ENCODE results near the gene CSTPP1.
"Not testable (repeated sequence)": the region's sequence is repeated elsewhere in the genome, so short reads cannot be mapped to it uniquely, and the experiment has no call there.

The CSTPP1 gene

GRCh38 chr11:47201015-47201414 is 264.5 kb downstream of the CSTPP1 start:
- Histone ChIP-seq H3K9me3 (ENCODE audit: insufficient read depth, low read length) (no peaks in the 10 kb centered on the region), H4K20me1 (ENCODE audit: low read depth, low read length) (no peaks in the 10 kb centered on the region), H3K9me2 (replicated peaks; ENCODE audit: insufficient read depth, low read length) (no peaks in the 10 kb centered on the region), H3K27me3 (ENCODE audit: low read length) (no peaks in the 10 kb centered on the region), H3K27ac (ENCODE audit: low read depth, low read length) (no peak overlapping the region), H3K4me2 (ENCODE audit: low read depth, low read length, poor library complexity, severe bottlenecking) (no peak overlapping the region), H3F3A (ENCODE audit: insufficient read depth) (no peaks in the 10 kb centered on the region), H2AFZ (ENCODE audit: low read depth, low read length, severe bottlenecking) (no peak overlapping the region), H3K36me3 (ENCODE audit: low read length) (no peaks in the 10 kb centered on the region), H3K4me3 (ENCODE audit: insufficient read depth, low read length, poor library complexity, severe bottlenecking) (no peak overlapping the region), H3K9ac (ENCODE audit: low read length) (no peak overlapping the region), H3K79me2 (ENCODE audit: insufficient read depth, low read length) (no peaks in the 10 kb centered on the region)
- TF ChIP-seq, protein P1, sequence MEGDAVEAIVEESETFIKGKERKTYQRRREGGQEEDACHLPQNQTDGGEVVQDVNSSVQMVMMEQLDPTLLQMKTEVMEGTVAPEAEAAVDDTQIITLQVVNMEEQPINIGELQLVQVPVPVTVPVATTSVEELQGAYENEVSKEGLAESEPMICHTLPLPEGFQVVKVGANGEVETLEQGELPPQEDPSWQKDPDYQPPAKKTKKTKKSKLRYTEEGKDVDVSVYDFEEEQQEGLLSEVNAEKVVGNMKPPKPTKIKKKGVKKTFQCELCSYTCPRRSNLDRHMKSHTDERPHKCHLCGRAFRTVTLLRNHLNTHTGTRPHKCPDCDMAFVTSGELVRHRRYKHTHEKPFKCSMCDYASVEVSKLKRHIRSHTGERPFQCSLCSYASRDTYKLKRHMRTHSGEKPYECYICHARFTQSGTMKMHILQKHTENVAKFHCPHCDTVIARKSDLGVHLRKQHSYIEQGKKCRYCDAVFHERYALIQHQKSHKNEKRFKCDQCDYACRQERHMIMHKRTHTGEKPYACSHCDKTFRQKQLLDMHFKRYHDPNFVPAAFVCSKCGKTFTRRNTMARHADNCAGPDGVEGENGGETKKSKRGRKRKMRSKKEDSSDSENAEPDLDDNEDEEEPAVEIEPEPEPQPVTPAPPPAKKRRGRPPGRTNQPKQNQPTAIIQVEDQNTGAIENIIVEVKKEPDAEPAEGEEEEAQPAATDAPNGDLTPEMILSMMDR (IDR thresholded peaks at IDR 0.05; ENCODE audit: insufficient read depth, low read length, poor library complexity, severe bottlenecking), result no peak
- no peak for TF ChIP-seq EZH2phosphoT487 (conservative IDR thresholded peaks at IDR 0.05; ENCODE audit: low read length)

DNA sequence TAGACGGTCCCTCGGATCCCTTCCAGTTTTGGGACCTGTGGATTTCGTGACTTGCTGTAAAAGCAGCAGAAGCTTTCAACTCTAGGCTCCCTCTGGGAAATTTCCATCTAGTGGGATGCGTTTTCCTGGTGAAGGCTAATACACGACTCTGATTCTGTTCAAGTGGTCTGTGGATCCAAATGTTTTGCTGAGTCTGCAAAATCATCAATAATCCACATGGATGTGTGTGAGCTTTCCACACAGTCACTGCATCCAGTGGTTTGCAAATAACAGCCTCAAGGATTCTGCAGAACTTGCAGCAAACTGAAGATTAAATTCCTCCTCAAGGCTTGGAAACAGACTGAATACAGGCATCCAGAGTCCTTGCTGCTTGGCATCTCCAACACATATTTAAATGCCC is 266.0 kb downstream of the CSTPP1 start:
- Histone ChIP-seq H3K4me2 (ENCODE audit: low read depth, low read length, poor library complexity, severe bottlenecking) (no peak overlapping the region), H3F3A (ENCODE audit: insufficient read depth) (no peaks in the 10 kb centered on the region), H3K27me3 (ENCODE audit: low read length) (no peaks in the 10 kb centered on the region)

DNA sequence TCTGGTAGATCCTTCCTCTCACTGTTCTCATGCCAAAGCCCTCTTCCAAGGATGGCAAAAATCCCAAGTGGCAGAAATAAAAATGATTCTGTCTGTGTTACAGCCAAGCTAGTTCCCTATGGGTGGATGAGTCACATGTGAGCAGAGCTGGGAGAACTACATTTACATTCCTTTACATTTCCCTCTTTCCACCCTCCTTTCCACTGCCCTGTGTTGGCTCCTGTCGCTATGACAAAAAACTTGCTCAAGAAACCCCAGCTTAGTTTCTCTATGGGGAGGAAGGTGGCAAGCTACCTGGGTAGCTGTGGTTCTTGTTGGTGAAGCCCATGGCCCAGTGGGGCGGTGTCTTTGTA is 268.1 kb downstream of the CSTPP1 start:
- no peaks in the 10 kb centered on the region for H3K79me2 ChIP-seq (ENCODE audit: insufficient read depth, low read length)
- TF ChIP-seq, protein P1 (IDR thresholded peaks at IDR 0.05; ENCODE audit: insufficient read depth, low read length, poor library complexity, severe bottlenecking), result no peak
- H3K36me3 ChIP-seq (ENCODE audit: low read length), result no peaks in the 10 kb centered on the region
- H3K27ac ChIP-seq (ENCODE audit: low read depth, low read length), result no peak overlapping the region
- no peak overlapping the region for H3K9ac ChIP-seq (ENCODE audit: low read length)
- no peaks in the 10 kb centered on the region for H3F3A ChIP-seq (ENCODE audit: insufficient read depth)
- H3K9me2 ChIP-seq (replicated peaks; ENCODE audit: insufficient read depth, low read length), result no peaks in the 10 kb centered on the region
- no peaks in the 10 kb centered on the region for H4K20me1 ChIP-seq (ENCODE audit: low read depth, low read length)
- H3K9me3 ChIP-seq (ENCODE audit: insufficient read depth, low read length), result no peaks in the 10 kb centered on the region
- no peak overlapping the region for H3K4me3 ChIP-seq (ENCODE audit: insufficient read depth, low read length, poor library complexity, severe bottlenecking)
- no peaks in the 10 kb centered on the region for H3K27me3 ChIP-seq (ENCODE audit: low read length)
- no peak overlapping the region for H3K4me2 ChIP-seq (ENCODE audit: low read depth, low read length, poor library complexity, severe bottlenecking)
- no peak overlapping the region for H2AFZ ChIP-seq (ENCODE audit: low read depth, low read length, severe bottlenecking)

More for the DNA sequence above, 266.0 kb downstream of the CSTPP1 start:
- no peaks in the 10 kb centered on the region for H3K9me2 ChIP-seq (replicated peaks; ENCODE audit: insufficient read depth, low read length)
- no peaks in the 10 kb centered on the region for H3K79me2 ChIP-seq (ENCODE audit: insufficient read depth, low read length)
- H3K9ac ChIP-seq (ENCODE audit: low read length), result no peak overlapping the region
- TF ChIP-seq EZH2phosphoT487 (conservative IDR thresholded peaks at IDR 0.05; ENCODE audit: low read length), result no peak
- TF ChIP-seq, protein P1 (IDR thresholded peaks at IDR 0.05; ENCODE audit: insufficient read depth, low read length, poor library complexity, severe bottlenecking), result no peak
- H3K27ac ChIP-seq (ENCODE audit: low read depth, low read length), result no peak overlapping the region
- no peak overlapping the region for H2AFZ ChIP-seq (ENCODE audit: low read depth, low read length, severe bottlenecking)
- no peaks in the 10 kb centered on the region for H3K36me3 ChIP-seq (ENCODE audit: low read length)
- no peak overlapping the region for H3K4me3 ChIP-seq (ENCODE audit: insufficient read depth, low read length, poor library complexity, severe bottlenecking)
- H4K20me1 ChIP-seq (ENCODE audit: low read depth, low read length), result no peaks in the 10 kb centered on the region
- H3K9me3 ChIP-seq (ENCODE audit: insufficient read depth, low read length), result no peaks in the 10 kb centered on the region

- not testable (repeated sequence) for H3K27ac ChIP-seq (ENCODE audit: low read depth, low read length); H3F3A ChIP-seq (ENCODE audit: insufficient read depth); H4K20me1 ChIP-seq (ENCODE audit: low read depth, low read length); H3K36me3 ChIP-seq (ENCODE audit: low read length); H3K9me3 ChIP-seq (ENCODE audit: insufficient read depth, low read length); H3K9ac ChIP-seq (ENCODE audit: low read length); H3K79me2 ChIP-seq (ENCODE audit: insufficient read depth, low read length); H3K4me3 ChIP-seq (ENCODE audit: insufficient read depth, low read length, poor library complexity, severe bottlenecking); H3K4me2 ChIP-seq (ENCODE audit: low read depth, low read length, poor library complexity, severe bottlenecking); H3K27me3 ChIP-seq (ENCODE audit: low read length); H3K9me2 ChIP-seq (replicated peaks; ENCODE audit: insufficient read depth, low read length); H2AFZ ChIP-seq (ENCODE audit: low read depth, low read length, severe bottlenecking)
Measured at GRCh38 chr11:47206577-47206976, 270.0 kb downstream of the CSTPP1 start.
